ENCODE results near the gene PRR15L. TPM values are rescaled to one million over a fixed set of nuclear protein-coding genes. Genes with fewer than 3 reads are reported as not detected.

The PRR15L gene
- total RNA-seq, 1 donor, result not detected

DNA sequence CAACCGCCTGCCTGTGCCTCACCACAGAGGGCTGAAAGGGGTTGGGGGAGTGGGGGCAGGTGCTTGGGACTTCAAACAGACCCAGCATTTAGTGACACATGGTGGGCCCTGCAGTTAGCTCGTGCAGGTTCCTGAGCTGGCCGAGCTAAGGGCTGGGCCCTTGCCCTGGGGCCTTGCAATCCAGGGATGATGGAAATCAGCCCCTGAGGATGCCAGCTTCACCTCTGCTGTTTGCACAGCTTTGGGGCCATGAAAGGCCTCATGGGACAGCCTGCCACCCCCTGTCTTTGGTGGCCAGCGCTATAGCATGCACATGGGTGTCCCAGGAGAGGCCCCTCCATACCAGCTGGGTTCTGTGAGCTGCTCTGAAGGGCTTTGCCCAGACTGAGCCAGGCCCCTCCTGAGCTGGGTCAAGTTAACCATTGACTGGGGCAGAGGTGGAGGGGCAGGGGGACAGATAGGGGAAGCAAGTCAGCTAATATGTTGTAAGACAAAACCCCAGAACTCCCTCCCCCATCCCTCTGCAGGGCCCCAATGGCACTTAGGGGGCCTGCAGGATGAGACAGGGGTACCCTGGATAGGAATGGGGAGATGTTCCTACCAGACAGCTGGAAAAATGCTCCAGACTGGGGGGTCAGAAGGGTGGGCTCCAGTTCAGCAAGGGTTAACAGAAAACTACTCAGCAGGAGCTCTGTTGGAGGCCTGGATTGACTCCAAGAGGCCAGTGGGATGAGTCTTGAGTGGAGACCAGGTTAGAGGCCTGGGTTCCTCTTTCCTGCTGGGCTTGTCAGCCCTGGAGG, 692 bp downstream of the PRR15L start:
- peaks cover 2% of the 10 kb centered on the region for H3K4me1 ChIP-seq (ENCODE audit: insufficient read depth, low read length)
- no peaks in the 10 kb centered on the region for H3K27me3 ChIP-seq (ENCODE audit: insufficient read depth, low read length)
- H3K9me3 ChIP-seq (ENCODE audit: low read depth, low read length), result no peaks in the 10 kb centered on the region
- no peak overlapping the region for H3K4me3 ChIP-seq (ENCODE audit: low read length)

DNA sequence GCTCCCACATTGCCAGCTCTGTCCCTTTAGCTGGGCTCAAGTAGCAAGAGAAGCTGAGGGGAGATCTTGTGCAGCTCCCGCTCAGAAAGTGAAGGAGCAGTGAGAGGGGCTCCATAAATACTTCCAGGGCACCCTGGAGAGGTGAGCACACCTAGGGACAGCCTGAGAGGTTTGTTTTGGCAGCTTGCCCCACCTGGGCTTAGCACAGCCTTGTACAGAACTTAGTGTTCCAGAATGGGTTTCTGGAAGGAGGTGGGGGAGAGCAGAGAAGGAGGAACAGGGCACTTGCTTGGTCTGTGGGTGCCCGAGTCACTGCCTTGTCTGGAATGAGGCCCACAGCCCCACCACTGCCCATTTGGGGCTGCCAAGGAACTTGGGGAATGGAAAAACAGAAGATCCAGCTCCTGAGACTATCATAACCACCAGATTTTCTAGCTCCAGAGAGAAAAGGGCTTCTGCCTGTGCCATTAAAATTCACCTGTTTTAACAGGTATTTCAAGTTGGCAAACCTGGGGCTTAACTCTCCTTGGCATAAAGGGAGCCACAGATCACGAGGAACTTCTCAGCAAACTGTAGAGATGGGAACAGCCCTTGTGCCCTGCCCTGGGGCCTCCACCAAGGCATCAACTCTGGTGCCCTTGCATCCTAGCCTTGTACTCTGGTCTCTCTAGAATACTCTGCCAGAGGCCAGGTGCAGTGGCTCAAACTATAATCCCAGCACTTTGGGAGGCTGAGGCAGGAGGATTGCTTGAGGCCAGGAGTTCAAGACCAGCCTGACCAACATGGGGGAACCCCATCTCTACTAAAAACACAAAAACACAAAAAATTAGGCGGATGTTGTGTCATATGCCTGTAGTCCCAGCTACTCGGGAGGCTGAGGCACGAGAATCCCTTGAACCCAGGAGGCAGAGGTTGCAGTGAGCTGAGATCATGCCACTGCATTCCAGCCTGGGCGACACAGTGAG, 1.9 kb downstream of the PRR15L start:
- Histone ChIP-seq H3K4me1 (ENCODE audit: insufficient read depth, low read length) (peaks cover 12% of the 10 kb centered on the region), H3K9me3 (ENCODE audit: low read depth, low read length) (no peaks in the 10 kb centered on the region), H3K27me3 (ENCODE audit: insufficient read depth, low read length) (no peaks in the 10 kb centered on the region), H3K4me3 (ENCODE audit: low read length) (no peak overlapping the region)

DNA sequence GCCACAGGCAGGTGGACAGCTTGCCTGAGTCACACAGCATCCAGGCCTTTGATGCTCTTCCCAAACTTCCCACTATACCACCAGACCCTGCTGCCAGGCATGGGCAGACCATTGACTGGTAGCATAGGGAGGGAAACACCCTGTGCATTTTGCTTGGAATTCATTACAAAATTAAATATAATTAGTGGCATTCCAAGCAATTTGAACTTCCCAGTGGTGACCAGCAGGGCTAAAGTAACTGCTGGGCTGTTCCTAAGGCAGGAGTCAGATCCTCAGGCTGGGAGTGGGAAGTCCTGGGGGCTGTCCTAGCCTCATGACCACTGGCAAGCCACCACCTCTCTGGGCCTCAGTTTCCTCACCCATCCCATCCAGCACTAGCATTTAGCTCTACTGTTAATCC, 3.8 kb downstream of the PRR15L start:
- Histone ChIP-seq H3K9me3 (ENCODE audit: low read depth, low read length) (no peaks in the 10 kb centered on the region), H3K4me1 (ENCODE audit: insufficient read depth, low read length) (peaks cover 28% of the 10 kb centered on the region), H3K27me3 (ENCODE audit: insufficient read depth, low read length) (no peaks in the 10 kb centered on the region), H3K4me3 (ENCODE audit: low read length) (no peak overlapping the region)

DNA sequence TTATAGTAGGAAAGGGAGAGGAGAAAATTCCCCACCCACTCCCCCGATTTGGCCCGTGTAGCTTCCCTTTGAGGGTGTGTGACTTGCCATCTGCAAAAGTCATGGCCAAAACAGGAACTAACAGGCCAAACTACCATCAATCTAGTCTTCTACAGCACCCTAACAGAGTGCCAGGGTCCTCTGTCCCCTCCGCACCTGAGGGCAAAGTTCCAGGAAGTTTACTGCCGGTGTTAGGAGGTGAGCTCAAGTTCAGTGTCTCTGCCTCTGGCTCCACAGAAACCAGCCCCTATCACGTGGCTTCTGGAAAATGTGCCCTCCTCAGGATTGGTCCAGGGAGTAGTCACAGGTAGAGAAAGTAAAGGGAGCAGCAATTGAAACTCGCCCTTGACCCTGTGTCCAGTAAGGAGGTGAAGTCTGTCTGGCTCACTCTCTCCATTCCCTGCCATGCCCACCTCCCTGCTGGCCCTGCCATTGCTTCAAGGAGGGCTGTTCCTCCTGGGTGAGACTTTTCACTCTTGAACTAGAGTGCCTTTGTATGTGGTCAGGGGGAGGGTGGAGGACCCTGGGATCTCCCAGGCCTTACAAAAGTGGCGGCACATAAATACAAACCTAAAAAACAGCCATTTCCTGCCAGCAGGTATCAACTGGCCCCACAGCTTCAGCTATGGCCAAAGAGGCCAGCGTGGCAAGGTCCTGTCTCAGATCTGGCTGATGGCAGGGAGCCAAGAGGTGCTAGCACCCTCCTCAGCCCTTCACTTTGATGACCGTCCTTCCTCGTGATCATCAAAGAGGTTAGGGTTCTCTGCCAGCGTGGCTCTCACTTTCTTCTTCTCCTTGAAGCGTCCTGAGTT, 5.3 kb downstream of the PRR15L start:
- Histone ChIP-seq H3K9me3 (ENCODE audit: low read depth, low read length) (no peaks in the 10 kb centered on the region), H3K4me1 (ENCODE audit: insufficient read depth, low read length) (peaks cover 31% of the 10 kb centered on the region), H3K4me3 (ENCODE audit: low read length) (no peak overlapping the region), H3K27me3 (ENCODE audit: insufficient read depth, low read length) (no peaks in the 10 kb centered on the region)

DNA sequence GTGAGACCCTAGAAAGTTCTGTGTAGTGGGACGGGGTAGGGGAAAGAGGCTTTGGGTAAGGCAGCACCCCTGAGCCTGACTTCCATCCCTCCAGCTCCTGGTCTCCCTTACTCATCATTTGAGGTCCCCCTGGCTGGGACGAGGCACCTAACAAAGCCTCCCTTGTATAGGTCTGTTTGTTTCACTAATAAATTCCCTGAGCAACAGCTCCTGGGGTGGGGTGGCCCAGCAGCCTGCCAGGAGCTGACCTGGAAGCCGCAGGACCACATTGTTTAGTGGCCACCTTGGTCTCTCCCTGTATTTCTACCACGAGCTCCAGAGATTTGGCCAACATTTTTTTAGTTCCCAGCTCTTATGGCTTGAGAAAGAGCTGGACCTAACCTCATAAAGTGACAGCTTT, 7.2 kb downstream of the PRR15L start:
- H3K27me3 ChIP-seq (ENCODE audit: insufficient read depth, low read length), result no peaks in the 10 kb centered on the region

DNA sequence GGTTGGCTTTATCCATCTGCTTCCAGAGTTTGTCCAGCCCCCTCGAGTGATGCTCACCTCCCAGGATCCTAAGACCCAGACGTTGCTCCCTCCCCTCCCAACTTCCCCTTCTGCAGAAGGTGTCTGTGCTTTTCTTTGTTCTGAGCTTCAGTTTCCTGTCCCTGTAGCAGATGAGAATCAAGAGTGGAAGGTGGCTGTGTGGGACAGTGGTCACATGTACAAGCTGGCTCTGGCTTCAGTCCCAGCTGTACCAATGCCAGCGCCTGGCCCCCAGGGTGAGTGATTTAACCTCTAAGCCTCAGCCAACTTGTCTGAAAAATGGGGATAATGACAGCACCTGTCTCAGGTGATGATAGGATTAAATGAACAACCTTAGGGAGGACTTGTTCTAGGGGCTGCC, 7.7 kb downstream of the PRR15L start:
- Histone ChIP-seq H3K4me3 (ENCODE audit: low read length) (no peak overlapping the region), H3K9me3 (ENCODE audit: low read depth, low read length) (no peaks in the 10 kb centered on the region), H3K4me1 (ENCODE audit: insufficient read depth, low read length) (peaks cover 53% of the 10 kb centered on the region), H3K27me3 (ENCODE audit: insufficient read depth, low read length) (no peaks in the 10 kb centered on the region)

More for the DNA sequence above, 7.2 kb downstream of the PRR15L start:
- H3K4me1 ChIP-seq (ENCODE audit: insufficient read depth, low read length), result peaks cover 48% of the 10 kb centered on the region
- H3K9me3 ChIP-seq (ENCODE audit: low read depth, low read length), result no peaks in the 10 kb centered on the region
- no peak overlapping the region for H3K4me3 ChIP-seq (ENCODE audit: low read length)

DNA sequence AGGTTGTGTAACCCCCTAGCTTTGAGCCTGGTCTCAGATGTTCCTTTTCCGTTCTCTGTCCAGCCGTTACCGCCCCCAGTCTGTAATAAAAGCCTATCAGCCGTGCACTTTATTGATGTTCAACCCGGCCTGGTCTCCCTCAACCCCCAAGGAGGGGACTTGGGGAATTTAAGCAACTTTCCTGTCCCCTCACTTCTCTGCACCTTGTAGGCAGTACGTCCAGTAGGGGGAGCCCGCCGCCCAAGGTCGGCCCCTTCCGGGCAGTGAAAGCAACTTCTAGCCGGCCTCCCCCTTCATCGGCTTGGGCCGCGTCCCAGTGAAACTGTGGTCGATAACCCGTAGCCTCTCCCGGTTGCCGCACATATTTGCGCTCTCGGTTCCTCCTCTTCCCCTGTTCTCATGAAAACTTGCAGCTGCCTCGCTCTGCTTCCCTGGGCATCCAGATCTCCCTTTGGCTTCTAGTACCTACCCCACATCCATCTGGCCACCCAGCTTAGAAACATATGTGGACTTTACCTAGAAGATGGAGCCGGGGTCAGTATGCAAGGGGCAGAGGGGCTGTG, 8.4 kb downstream of the PRR15L start:
- H3K27me3 ChIP-seq (ENCODE audit: insufficient read depth, low read length), result no peaks in the 10 kb centered on the region
- H3K9me3 ChIP-seq (ENCODE audit: low read depth, low read length), result no peaks in the 10 kb centered on the region
- peaks cover 60% of the 10 kb centered on the region for H3K4me1 ChIP-seq (ENCODE audit: insufficient read depth, low read length)
- H3K4me3 ChIP-seq (ENCODE audit: low read length), result no peak overlapping the region

DNA sequence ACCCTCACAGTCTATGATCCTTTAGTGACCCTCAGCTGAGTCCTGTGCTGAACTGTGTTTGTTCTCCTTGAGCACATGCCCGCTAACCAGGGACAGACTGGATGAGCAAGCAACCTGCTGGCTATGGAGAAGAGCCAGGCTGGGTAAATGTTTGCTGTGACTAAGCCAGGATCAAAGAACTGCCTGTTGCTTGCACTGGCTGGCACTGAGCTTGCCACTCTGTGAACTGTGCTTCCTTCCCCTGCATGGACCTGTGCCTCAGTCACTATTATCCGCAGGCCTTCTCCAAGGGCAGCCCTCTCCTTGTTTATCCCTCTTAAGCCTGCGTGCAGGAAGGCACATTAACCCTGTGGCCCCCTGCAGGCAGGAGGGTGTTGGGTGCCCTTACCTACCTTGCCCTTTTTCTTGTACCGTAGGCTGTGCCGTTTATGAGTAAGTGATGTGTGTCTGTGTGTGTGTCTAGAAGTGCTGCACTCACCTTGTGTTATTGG, 8.9 kb downstream of the PRR15L start:
- Histone ChIP-seq H3K4me1 (ENCODE audit: insufficient read depth, low read length) (peaks cover 65% of the 10 kb centered on the region), H3K27me3 (ENCODE audit: insufficient read depth, low read length) (no peaks in the 10 kb centered on the region), H3K4me3 (ENCODE audit: low read length) (no peak overlapping the region)

DNA sequence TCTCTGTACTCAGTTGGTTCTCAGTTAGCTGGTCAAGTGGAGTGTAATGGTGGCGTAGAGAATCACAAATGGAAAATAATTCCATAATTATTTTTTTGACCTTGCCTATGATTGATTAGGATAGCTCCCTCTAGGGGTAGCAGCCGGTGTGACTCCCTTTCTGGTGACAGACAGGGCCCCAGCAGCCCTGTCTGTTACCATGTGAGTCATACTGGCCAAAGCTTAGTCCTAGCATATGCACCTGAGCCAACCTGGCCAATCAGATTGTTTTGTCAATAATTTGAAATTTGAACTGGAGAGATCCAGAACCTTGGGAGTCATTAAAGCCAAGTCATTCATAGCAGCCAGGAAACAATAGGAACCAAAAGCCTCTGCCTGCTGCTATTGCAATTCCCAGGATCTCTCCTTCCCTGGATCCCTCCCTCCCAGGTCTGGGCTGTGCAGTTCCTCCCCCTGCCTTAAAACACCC, 10.7 kb downstream of the PRR15L start:
- Histone ChIP-seq H3K4me1 (ENCODE audit: insufficient read depth, low read length) (peaks cover 79% of the 10 kb centered on the region), H3K9me3 (ENCODE audit: low read depth, low read length) (no peaks in the 10 kb centered on the region), H3K4me3 (ENCODE audit: low read length) (no peak overlapping the region), H3K27me3 (ENCODE audit: insufficient read depth, low read length) (no peaks in the 10 kb centered on the region)

More for the DNA sequence above, 8.9 kb downstream of the PRR15L start:
- no peaks in the 10 kb centered on the region for H3K9me3 ChIP-seq (ENCODE audit: low read depth, low read length)

DNA sequence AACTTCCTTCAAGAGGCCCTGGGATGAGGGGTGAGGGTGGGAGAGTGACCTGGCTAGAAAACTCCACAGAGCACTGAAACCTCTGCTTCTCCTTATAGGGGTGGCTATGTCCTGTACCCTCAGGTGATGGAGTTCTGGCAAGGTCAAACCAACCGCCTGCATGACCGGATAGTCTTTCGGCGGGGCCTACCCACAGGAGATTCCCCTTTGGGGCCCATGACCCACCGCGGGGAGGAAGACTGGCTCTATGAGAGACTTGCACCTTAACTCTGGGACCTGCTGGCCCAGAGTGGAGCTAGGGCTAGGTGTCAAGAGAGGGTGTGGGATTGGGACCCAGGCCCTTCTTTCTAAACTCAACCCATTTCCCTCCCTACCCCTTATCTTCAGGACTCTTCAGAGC, 11.2 kb downstream of the PRR15L start:
- H3K27me3 ChIP-seq (ENCODE audit: insufficient read depth, low read length), result no peaks in the 10 kb centered on the region
- no peak overlapping the region for H3K4me3 ChIP-seq (ENCODE audit: low read length)
- no peaks in the 10 kb centered on the region for H3K9me3 ChIP-seq (ENCODE audit: low read depth, low read length)
- H3K4me1 ChIP-seq (ENCODE audit: insufficient read depth, low read length), result peaks cover 79% of the 10 kb centered on the region

DNA sequence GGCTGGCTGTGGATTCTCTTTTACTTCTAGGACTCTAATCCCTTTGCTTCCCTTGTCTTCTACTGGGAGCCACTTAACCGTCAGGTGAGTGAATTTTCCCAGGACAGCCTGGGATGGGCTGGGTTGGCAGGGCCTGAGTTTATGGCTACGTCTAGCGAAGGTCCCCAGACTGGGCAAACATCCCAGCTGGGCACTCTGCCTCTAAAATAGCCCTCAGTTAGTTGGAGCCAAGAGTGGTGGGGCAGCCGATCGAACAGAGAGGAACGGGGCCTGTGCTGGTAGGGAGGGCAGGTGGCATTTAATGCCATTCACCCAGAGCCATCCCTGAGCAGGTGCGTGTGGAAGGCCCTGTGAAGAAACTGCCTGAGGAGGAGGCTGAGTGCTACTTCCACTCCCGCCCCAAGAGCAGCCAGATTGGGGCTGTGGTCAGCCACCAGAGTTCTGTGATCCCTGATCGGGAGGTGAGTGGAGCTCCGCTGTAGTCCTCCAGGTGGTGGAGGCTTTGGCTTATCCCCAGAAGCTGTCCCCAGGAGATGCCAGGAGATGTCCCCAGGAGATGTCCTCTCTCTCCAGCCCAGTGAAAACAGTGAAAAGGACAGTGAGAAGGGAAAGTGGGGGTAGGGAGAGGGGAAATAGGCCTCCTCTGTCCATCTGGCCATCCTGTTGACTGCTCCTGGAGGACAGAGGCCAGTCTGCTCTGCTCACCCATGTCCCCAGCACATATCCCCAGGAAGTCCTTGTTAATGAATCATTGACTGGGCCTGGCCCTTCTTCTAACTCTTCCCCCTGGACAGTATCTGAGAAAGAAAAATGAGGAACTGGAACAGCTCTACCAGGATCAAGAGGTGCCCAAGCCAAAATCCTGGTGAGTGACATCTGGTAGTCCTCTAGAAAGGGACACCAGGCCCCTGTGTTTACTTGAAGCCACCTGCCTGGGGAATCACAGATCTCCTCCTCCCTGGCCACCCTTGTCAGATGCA, 11.9 kb downstream of the PRR15L start:
- H3K4me3 ChIP-seq (ENCODE audit: low read length), result no peak overlapping the region
- H3K4me1 ChIP-seq (ENCODE audit: insufficient read depth, low read length), result peaks cover 79% of the 10 kb centered on the region
- H3K27me3 ChIP-seq (ENCODE audit: insufficient read depth, low read length), result no peaks in the 10 kb centered on the region
- H3K9me3 ChIP-seq (ENCODE audit: low read depth, low read length), result no peaks in the 10 kb centered on the region

DNA sequence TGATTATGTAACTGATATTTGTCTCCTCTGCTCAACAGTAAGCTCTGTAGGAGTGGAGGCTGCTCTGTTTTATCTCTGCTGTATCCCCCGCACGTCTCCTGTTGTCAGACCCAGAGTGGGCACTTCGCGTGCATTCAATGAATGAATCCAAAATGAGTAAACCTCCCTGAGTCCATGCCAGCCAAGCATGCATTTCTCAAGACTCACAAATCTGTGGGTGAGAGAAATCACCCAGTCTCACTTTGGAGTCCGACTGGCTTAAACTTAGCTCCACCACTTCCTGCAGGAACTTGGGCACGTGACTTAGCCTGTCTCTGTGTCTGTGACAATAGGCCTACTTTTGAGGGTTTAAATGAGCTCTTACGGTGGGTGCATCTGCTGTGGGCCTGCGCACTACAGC, 12.6 kb downstream of the PRR15L start:
- Histone ChIP-seq H3K4me1 (ENCODE audit: insufficient read depth, low read length) (peaks cover 80% of the 10 kb centered on the region), H3K4me3 (ENCODE audit: low read length) (no peak overlapping the region), H3K9me3 (ENCODE audit: low read depth, low read length) (no peaks in the 10 kb centered on the region), H3K27me3 (ENCODE audit: insufficient read depth, low read length) (no peaks in the 10 kb centered on the region)

DNA sequence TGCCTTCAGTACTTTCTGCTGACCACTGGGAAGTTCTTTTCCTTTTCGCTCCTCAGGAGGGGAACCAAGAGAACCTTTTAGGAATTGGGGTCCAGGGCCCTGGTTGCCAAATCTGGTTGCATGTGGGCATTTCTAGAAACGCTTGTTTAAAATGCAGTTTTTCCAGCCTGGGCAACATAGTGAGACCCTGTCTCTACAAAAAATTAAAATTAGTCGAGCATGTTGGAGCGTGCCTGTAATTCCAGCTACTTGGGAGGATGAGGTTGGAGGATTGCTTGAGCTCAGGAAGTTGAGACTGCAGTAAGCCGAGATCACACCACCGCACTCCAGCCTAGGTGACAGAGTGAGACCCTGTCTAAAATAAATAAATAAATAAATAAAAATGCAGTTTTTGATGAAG, 15.1 kb downstream of the PRR15L start:
- peaks cover 65% of the 10 kb centered on the region for H3K4me1 ChIP-seq (ENCODE audit: insufficient read depth, low read length)
- no peaks in the 10 kb centered on the region for H3K9me3 ChIP-seq (ENCODE audit: low read depth, low read length)
- no peaks in the 10 kb centered on the region for H3K27me3 ChIP-seq (ENCODE audit: insufficient read depth, low read length)
- H3K4me3 ChIP-seq (ENCODE audit: low read length), result no peak overlapping the region
